ENCODE results near the gene PRPF6. TPM values are rescaled to one million over a fixed set of nuclear protein-coding genes. Genes with fewer than 3 reads are reported as not detected.

The PRPF6 gene
- 10 to 100 TPM; 34.1 to 57.4 (median 45.8) TPM for total RNA-seq

DNA sequence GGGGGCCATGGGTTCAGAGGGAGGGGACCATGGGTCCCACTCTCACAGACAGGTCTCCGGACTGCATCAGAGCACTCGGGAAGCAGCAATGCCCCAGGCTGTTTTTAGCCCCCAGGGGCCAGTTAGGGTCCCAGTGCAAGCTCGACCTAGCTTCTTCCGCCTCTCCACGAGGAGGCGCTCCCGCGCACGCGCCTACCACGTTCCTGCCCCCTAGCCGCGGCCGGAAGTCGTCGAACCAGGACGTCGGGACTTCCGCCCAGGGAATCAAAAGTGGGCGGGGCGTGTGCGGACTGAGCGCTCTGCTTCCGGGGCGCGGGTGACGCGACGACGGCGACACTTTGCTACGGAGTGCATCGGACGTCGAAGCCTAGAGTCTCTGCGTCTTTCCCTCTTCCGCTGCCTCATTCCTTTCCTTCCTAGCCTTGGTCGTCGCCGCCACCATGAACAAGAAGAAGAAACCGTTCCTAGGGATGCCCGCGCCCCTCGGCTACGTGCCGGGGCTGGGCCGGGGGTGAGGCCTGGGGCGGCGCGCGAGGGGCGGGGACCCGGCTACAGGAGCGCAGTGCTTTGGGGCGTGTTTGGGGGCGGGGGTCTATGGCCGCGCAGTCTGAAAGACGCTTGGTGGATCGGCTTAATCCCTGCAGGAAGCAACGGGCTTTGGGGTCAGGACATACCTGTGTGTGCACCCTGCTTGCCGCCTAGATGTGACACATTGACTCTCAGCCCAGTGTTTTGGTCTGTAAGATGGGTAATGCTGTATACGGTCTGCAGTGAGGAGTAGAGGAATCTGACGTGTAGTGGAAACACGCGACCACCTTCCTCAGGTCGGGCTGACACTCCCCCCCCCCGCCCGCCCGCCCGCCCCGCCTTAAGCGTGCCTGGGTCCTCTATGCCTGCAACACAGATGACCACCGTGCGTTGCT is at the start of gene PRPF6:
PRPF6 (plus strand) TSS at position 327 of the 923 bp plus-strand sequence; CDS start at position 441, 114 bp downstream.
- 0% methylated on average over 12 to 29 of the region's 75 CpGs for WGBS, 2 donors
- H3K4me1 ChIP-seq: peaks cover 37 to 56% (median 44%) of the 10 kb centered on the region in 3 donors
- peak; percentile 73 for DNase-seq
- H3K27ac ChIP-seq: peak within 1 kb of the TSS; percentile 86 to 95 (median 89)
- TF ChIP-seq POLR2A (IDR thresholded peaks at IDR 0.05): peak in 3 of 4 donors; percentile 61 to 75 (median 67)
- peak; percentile 68 to 97 (median 78) for TF ChIP-seq CTCF (IDR thresholded peaks at IDR 0.05)
- H3K36me3 ChIP-seq: peaks cover 5 to 47% (median 21%) of the 10 kb centered on the region in 3 donors
- intact Hi-C loops (cut with DNase I): loop anchor here (10.0 kb wide), 1 partner anchor 54 kb away; the partner anchor contains the start of gene C20orf204
- no peaks in the 10 kb centered on the region for H3K9me3 ChIP-seq
- H3K27me3 ChIP-seq: no peaks in the 10 kb centered on the region
- peak within 1 kb of the TSS; percentile 81 to 99 (median 90) for H3K4me3 ChIP-seq

DNA sequence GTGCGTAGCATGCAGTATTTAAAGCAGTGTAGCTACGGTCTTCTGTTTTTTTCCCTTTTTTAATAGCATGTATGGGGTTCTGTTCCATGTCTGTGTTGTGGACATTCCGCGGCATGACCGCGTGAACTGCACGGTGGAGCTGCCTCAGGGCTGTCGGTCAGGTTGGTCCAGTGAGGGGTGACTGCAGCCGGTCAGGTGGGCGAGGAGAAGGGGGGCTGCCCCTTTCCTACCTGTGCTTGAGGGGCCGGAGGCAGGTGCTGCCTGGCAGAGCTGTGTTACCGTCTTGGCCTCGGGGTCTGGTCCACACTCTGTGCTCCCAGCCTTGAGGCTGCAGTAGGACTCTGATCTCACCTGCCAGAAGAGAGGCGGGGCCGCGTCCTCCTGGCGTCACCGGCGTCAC is 49.2 kb upstream of the PRPF6 start:
- no peak overlapping the region for H3K4me3 ChIP-seq
- peaks cover 45 to 100% (median 55%) of the 10 kb centered on the region in 3 donors for H3K36me3 ChIP-seq
- H3K27ac ChIP-seq: no peak overlapping the region
- no peaks in the 10 kb centered on the region for H3K4me1 ChIP-seq
- TF ChIP-seq POLR2A (IDR thresholded peaks at IDR 0.05): no peak
- TF ChIP-seq CTCF (IDR thresholded peaks at IDR 0.05): no peak
- intact Hi-C loops (cut with DNase I): no loop called here
- H3K9me3 ChIP-seq: no peaks in the 10 kb centered on the region
- 85 to 96% methylated on average over 5 to 6 of the region's 19 CpGs for WGBS, 2 donors
- no peaks in the 10 kb centered on the region for H3K27me3 ChIP-seq
- DNase-seq: no peak

DNA sequence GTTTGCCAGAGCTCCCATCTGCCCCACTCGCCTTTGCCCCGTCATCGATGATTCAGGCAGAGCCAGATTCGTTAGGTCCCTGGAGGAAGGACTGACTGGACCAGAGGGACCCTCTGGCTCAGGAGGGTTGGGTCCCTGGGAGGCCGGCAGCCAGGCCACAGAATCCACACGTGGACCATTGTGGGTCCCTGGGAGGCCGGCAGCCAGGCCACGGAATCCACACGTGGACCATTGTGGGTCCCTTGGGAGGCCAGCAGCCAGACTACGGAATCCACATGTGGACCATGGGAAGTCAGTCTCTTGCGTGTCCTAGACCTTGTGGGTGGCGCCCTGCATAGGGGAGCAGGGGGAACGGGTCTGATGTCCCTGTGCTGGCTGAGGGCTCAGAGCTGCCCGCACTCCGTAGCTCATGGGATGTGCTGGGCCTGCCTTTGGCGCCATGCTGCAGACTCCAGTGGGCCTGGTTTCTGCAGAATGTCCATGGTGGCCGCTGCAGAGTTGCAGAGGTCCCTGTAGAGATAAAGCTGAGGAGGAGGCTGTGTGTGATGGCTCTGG is 48.2 kb upstream of the PRPF6 start:
- no peak overlapping the region for H3K27ac ChIP-seq
- H3K36me3 ChIP-seq: peaks cover 45 to 100% (median 55%) of the 10 kb centered on the region in 3 donors
- intact Hi-C loops (cut with DNase I): no loop called here
- H3K4me1 ChIP-seq: no peaks in the 10 kb centered on the region
- no peak overlapping the region for H3K4me3 ChIP-seq
- TF ChIP-seq CTCF (IDR thresholded peaks at IDR 0.05) (no peak), POLR2A (IDR thresholded peaks at IDR 0.05) (no peak)
- 100% methylated on average over 1 to 3 of the region's 17 CpGs for WGBS, 2 donors
- no peaks in the 10 kb centered on the region for H3K27me3 ChIP-seq
- no peaks in the 10 kb centered on the region for H3K9me3 ChIP-seq
- DNase-seq: no peak

GRCh38 chr20:63933646-63934045 is 47.3 kb upstream of the PRPF6 start:
- H3K27me3 ChIP-seq: no peaks in the 10 kb centered on the region
- no peaks in the 10 kb centered on the region for H3K9me3 ChIP-seq
- no peak for TF ChIP-seq CTCF (IDR thresholded peaks at IDR 0.05)
- TF ChIP-seq POLR2A (IDR thresholded peaks at IDR 0.05): no peak
- intact Hi-C loops (cut with DNase I): no loop called here
- peaks cover 36 to 100% (median 53%) of the 10 kb centered on the region in 3 donors for H3K36me3 ChIP-seq
- WGBS, 2 donors: 83 to 100% methylated on average over 1 to 5 of the region's 5 CpGs
- H3K4me3 ChIP-seq: no peak overlapping the region
- H3K27ac ChIP-seq: no peak overlapping the region
- peaks cover 0 to under 1% (median 0%) of the 10 kb centered on the region in 3 donors for H3K4me1 ChIP-seq
- DNase-seq: no peak

All from esophagus squamous epithelium (tissue), 5 donors.